HepG2 (cell line): ENCODE data around the gene MFNG. TPM values are rescaled to one million over a fixed set of nuclear protein-coding genes. Genes with fewer than 3 reads are reported as not detected.

Source experiments
- CCAR2 ChIP-seq: fragments of 200-400 bp; formaldehyde crosslinking; optimal IDR thresholded peaks from 2 replicates; pipeline ENCODE3; 2018; ENCODE audit warnings: low read depth, mild to moderate bottlenecking, low read length, moderate library complexity
- CREM ChIP-seq, 2 experiments: sonication (generic) in 1 of 2; formaldehyde crosslinking in 1 of 2; IDR thresholded peaks; 2 replicates each; pipeline versions ENCODE4 v1.4.0 to v1.6.1; 2016 to 2020; ENCODE audit warnings: antibody characterized with exemption in 1 of 2, mild to moderate bottlenecking in 1 of 2, missing genetic modification reagents in 1 of 2
- DRAP1 ChIP-seq: IDR thresholded peaks from 2 replicates; pipeline ENCODE4 v1.6.1; 2016; ENCODE audit warnings: missing genetic modification reagents, missing compliant biosample characterization
- KDM1A ChIP-seq: IDR thresholded peaks from 2 replicates; pipeline ENCODE4 v1.6.1; 2016; ENCODE audit warnings: missing compliant biosample characterization
- KLF6 ChIP-seq: IDR thresholded peaks from 2 replicates; pipeline ENCODE4 v1.8.0; 2016; ENCODE audit warnings: missing biosample characterization, missing genetic modification reagents
- MAX ChIP-seq: IDR thresholded peaks from 2 replicates; pipeline ENCODE4 v1.6.1; 2012; ENCODE audit warnings: inconsistent platforms
- MBD4 ChIP-seq: IDR thresholded peaks from 2 replicates; pipeline ENCODE4 v1.6.1; 2012; ENCODE audit warnings: low read length, inconsistent platforms, borderline replicate concordance
- PITX1 ChIP-seq: sonication (generic); formaldehyde crosslinking; IDR thresholded peaks from 2 replicates; pipeline ENCODE4 v1.5.1; 2020; ENCODE audit warnings: mild to moderate bottlenecking, missing genetic modification reagents
- PTBP1 ChIP-seq: fragments of 200-400 bp; formaldehyde crosslinking; IDR thresholded peaks from 2 replicates; pipeline ENCODE4 v1.6.1; 2018; ENCODE audit warnings: low read length, low read depth; ENCODE audit not compliant: poor library complexity, severe bottlenecking
- SOX6 ChIP-seq, 2 experiments: fragments of 450-650 bp in 1 of 2; sonication (generic) in 1 of 2; formaldehyde crosslinking in 1 of 2; IDR thresholded peaks; 2 replicates each; pipeline versions ENCODE4 v1.4.0 to v1.6.1; 2017 to 2020; ENCODE audit warnings: antibody characterized with exemption in 1 of 2, mild to moderate bottlenecking in 1 of 2, missing genetic modification reagents in 1 of 2
- TCF12 ChIP-seq, 2 experiments: fragments of 450-650 bp in 1 of 2; sonication (generic) in 1 of 2; formaldehyde crosslinking in 1 of 2; IDR thresholded peaks; 2 replicates each; pipeline versions ENCODE4 v1.6.1 to v1.8.0; 2017 to 2022; ENCODE audit warnings: antibody characterized with exemption in 1 of 2, mild to moderate bottlenecking in 1 of 2, missing genetic modification reagents in 1 of 2, moderate library complexity in 1 of 2
- TFE3 ChIP-seq: IDR thresholded peaks from 2 replicates; pipeline ENCODE4 v1.6.1; 2016
- ZMAT3 ChIP-seq: sonication (generic); formaldehyde crosslinking; conservative IDR thresholded peaks from 2 replicates; pipeline ENCODE4 v1.7.0; 2021; ENCODE audit warnings: missing genetic modification reagents
- ZNF138 ChIP-seq: sonication (generic); formaldehyde crosslinking; IDR thresholded peaks from 2 replicates; pipeline ENCODE4 v1.5.0; 2020; ENCODE audit warnings: mild to moderate bottlenecking, low read depth, missing genetic modification reagents
- ZNF232 ChIP-seq: sonication (generic); formaldehyde crosslinking; IDR thresholded peaks from 2 replicates; pipeline ENCODE4 v1.4.0; 2020; ENCODE audit warnings: missing genetic modification reagents, borderline replicate concordance
- ZNF44 ChIP-seq: sonication (generic); formaldehyde crosslinking; IDR thresholded peaks from 2 replicates; pipeline ENCODE4 v1.5.1; 2020; ENCODE audit warnings: mild to moderate bottlenecking, missing genetic modification reagents
- ZNF720 ChIP-seq: sonication (generic); formaldehyde crosslinking; IDR thresholded peaks from 2 replicates; pipeline ENCODE4 v1.4.0; 2020; ENCODE audit warnings: missing genetic modification reagents
- ZNF766 ChIP-seq: sonication (generic); formaldehyde crosslinking; IDR thresholded peaks from 2 replicates; pipeline ENCODE4 v1.5.0; 2020; ENCODE audit warnings: missing genetic modification reagents, borderline replicate concordance
- ZNF772 ChIP-seq: sonication (generic); formaldehyde crosslinking; IDR thresholded peaks from 2 replicates; pipeline ENCODE4 v1.5.0; 2020; ENCODE audit warnings: mild to moderate bottlenecking, missing genetic modification reagents
- ZZZ3 ChIP-seq: sonication (generic); formaldehyde crosslinking; IDR thresholded peaks from 2 replicates; pipeline ENCODE4 v1.4.0; 2020; ENCODE audit warnings: missing genetic modification reagents, mild to moderate bottlenecking, borderline replicate concordance
- polyA plus RNA-seq, 8 experiments: library from polyadenylated mRNA; depleted of rRNA in 3 of 8; stranded (reverse) in 7 of 8; unstranded in 1 of 8; fragments of >200 nt; fragmentation: Illumina TruSeq in 4 of 8; extraction: Trizol in 4 of 8; gene quantifications; 2 replicates each; pipeline versions ENCODE4 v1.2.1 to v1.2.3, GENCODE V29; 2011 to 2016; ENCODE audit warnings: low read depth in 4 of 8, missing spikeins in 1 of 8, mixed read lengths in 1 of 8; ENCODE audit not compliant: insufficient read depth in 1 of 8
- total RNA-seq, 5 experiments: library from RNA; depleted of rRNA; stranded (reverse); fragments of >200 nt; fragmentation: Illumina TruSeq; extraction: Trizol; gene quantifications; 2 replicates each; pipeline ENCODE4 v1.2.3, GENCODE V29; 2016; ENCODE audit warnings: low read depth in 1 of 5
- TF ChIP-seq, protein P1 (sequence below): sonication (generic); formaldehyde crosslinking; IDR thresholded peaks from 2 replicates; pipeline ENCODE4 v1.8.0; 2023; ENCODE audit warnings: mild to moderate bottlenecking, missing genetic modification reagents
- TF ChIP-seq, protein P2 (sequence below): sonication (generic); formaldehyde crosslinking; IDR thresholded peaks from 2 replicates; pipeline ENCODE4 v1.4.0; 2020; ENCODE audit warnings: missing genetic modification reagents, mild to moderate bottlenecking, borderline replicate concordance
- TF ChIP-seq, protein P3 (sequence below): sonication (generic); formaldehyde crosslinking; IDR thresholded peaks from 2 replicates; pipeline ENCODE4 v1.4.0; 2020; ENCODE audit warnings: low read depth, mild to moderate bottlenecking, missing genetic modification reagents

The MFNG gene
- total and polyA plus RNA-seq, 2 of the 13 experiments (the other 11 are each of a cell fraction or from before 2014, with no cell fraction given), result 1.0 to 11.7 TPM

GRCh38 chr22:37462983-37463382, 23.2 kb downstream of the MFNG start (continued):
- no peak for TF ChIP-seq ZNF44 (CRISPR knock-in tag)
- TF ChIP-seq KLF6 (CRISPR knock-in tag), result peak; percentile 70; the same call in 1 of the 2 replicates
- no peak for TF ChIP-seq CREM (IDR thresholded peaks at IDR 0.05)
- no peak for TF ChIP-seq CREM (CRISPR knock-in tag; IDR thresholded peaks at IDR 0.05)
- TF ChIP-seq ZNF766 (CRISPR knock-in tag), result 0 out of 2 replicates have a peak, but pooled peaks have one; percentile 45
- TF ChIP-seq TFE3 (CRISPR knock-in tag), result peak; percentile 65
- TF ChIP-seq, protein P1, sequence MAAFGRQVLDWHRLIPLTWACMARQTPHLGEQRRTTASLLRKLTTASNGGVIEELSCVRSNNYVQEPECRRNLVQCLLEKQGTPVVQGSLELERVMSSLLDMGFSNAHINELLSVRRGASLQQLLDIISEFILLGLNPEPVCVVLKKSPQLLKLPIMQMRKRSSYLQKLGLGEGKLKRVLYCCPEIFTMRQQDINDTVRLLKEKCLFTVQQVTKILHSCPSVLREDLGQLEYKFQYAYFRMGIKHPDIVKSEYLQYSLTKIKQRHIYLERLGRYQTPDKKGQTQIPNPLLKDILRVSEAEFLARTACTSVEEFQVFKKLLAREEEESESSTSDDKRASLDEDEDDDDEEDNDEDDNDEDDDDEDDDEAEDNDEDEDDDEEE (CRISPR knock-in tag), result no peak
- no peak for TF ChIP-seq MBD4
- TF ChIP-seq PTBP1, result no peak
- TF ChIP-seq KDM1A (CRISPR knock-in tag), result no peak
- TF ChIP-seq, protein P2, sequence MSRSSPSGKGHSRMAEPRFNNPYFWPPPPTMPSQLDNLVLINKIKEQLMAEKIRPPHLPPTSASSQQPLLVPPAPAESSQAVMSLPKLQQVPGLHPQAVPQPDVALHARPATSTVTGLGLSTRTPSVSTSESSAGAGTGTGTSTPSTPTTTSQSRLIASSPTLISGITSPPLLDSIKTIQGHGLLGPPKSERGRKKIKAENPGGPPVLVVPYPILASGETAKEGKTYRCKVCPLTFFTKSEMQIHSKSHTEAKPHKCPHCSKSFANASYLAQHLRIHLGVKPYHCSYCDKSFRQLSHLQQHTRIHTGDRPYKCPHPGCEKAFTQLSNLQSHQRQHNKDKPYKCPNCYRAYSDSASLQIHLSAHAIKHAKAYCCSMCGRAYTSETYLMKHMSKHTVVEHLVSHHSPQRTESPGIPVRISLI, result no peak
- TF ChIP-seq DRAP1, result no peak
- TF ChIP-seq ZNF720 (CRISPR knock-in tag), result no peak
- TF ChIP-seq TCF12 (IDR thresholded peaks at IDR 0.05), result no peak
- no peak for TF ChIP-seq TCF12 (CRISPR knock-in tag; IDR thresholded peaks at IDR 0.05)
- peak; percentile 72; the same call in 1 of the 2 replicates for TF ChIP-seq ZNF232
- TF ChIP-seq MAX, result no peak
- TF ChIP-seq SOX6 (IDR thresholded peaks at IDR 0.05), result no peak
- no peak for TF ChIP-seq SOX6 (CRISPR knock-in tag; IDR thresholded peaks at IDR 0.05)
- TF ChIP-seq, protein P3, sequence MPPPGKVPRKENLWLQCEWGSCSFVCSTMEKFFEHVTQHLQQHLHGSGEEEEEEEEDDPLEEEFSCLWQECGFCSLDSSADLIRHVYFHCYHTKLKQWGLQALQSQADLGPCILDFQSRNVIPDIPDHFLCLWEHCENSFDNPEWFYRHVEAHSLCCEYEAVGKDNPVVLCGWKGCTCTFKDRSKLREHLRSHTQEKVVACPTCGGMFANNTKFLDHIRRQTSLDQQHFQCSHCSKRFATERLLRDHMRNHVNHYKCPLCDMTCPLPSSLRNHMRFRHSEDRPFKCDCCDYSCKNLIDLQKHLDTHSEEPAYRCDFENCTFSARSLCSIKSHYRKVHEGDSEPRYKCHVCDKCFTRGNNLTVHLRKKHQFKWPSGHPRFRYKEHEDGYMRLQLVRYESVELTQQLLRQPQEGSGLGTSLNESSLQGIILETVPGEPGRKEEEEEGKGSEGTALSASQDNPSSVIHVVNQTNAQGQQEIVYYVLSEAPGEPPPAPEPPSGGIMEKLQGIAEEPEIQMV, result no peak
- no peak for TF ChIP-seq ZZZ3
- no peak for TF ChIP-seq ZNF138 (CRISPR knock-in tag)
- TF ChIP-seq ZNF772 (CRISPR knock-in tag), result no peak
- TF ChIP-seq ZMAT3 (CRISPR knock-in tag), result no peak
- TF ChIP-seq CCAR2, result no peak
- TF ChIP-seq PITX1, result no peak
